IPS DF 19.7 (cell line): Measurements from ENCODE around the gene ABHD16B.

Source experiments
- DNase-seq: peaks from one replicate; pipeline ENCODE4 v3.0.0-alpha.2; 2013; ENCODE audit warnings: low read depth, low spot score

Gene ABHD16B

GRCh38 chr20:63895202-63895951, 34.1 kb downstream of the ABHD16B start:
- no peak for DNase-seq

GRCh38 chr20:63895952-63896263, 34.6 kb downstream of the ABHD16B start:
- DNase-seq, result no peak

GRCh38 chr20:63896264-63897105, 35.2 kb downstream of the ABHD16B start:
- no peak for DNase-seq

- DNase-seq, result no peak
These were observed 36.8 kb downstream of the ABHD16B start for GRCh38 chr20:63897978-63898561.

GRCh38 chr20:63898882-63899558, 37.7 kb downstream of the ABHD16B start:
- no peak for DNase-seq

GRCh38 chr20:63900413-63900812, 39.1 kb downstream of the ABHD16B start:
- no peak for DNase-seq

GRCh38 chr20:63903796-63904561, 42.7 kb downstream of the ABHD16B start:
- no peak for DNase-seq

GRCh38 chr20:63908008-63908682, 46.8 kb downstream of the ABHD16B start:
- DNase-seq, result no peak

- DNase-seq, result no peak
These were observed 49.9 kb downstream of the ABHD16B start for GRCh38 chr20:63911176-63911575.
